Medulla oblongata (tissue), 1 donor: ENCODE results near the gene THADA.

Experiments used
- DNase-seq: peaks from one replicate; pipeline ENCODE4 v3.0.0-alpha.2; 2015; ENCODE audit errors: extremely low spot score

The THADA gene

GRCh38 chr2:43326101-43326825 lies 269.6 kb downstream of the THADA start:
- no peak for DNase-seq

- no peak for DNase-seq
These were observed 270.6 kb downstream of the THADA start for GRCh38 chr2:43325107-43325811.

- DNase-seq: no peak
These were observed 271.4 kb downstream of the THADA start for GRCh38 chr2:43324259-43325106.

- no peak for DNase-seq
These were observed 272.0 kb downstream of the THADA start for GRCh38 chr2:43323857-43324256.

- no peak for DNase-seq
These were observed 274.4 kb downstream of the THADA start for GRCh38 chr2:43321446-43321845.

- no peak for DNase-seq
These were observed 276.3 kb downstream of the THADA start for GRCh38 chr2:43319541-43319940.

GRCh38 chr2:43318791-43319190 lies 277.0 kb downstream of the THADA start:
- no peak for DNase-seq

GRCh38 chr2:43317680-43318079 lies 278.2 kb downstream of the THADA start:
- no peak for DNase-seq

- no peak for DNase-seq
These were observed 278.6 kb downstream of the THADA start for GRCh38 chr2:43317194-43317593.

- no peak for DNase-seq
These were observed 280.4 kb downstream of the THADA start for GRCh38 chr2:43315482-43315881.

- DNase-seq: no peak
These were observed 281.4 kb downstream of the THADA start for GRCh38 chr2:43314299-43314927.

GRCh38 chr2:43313642-43314017 lies 282.2 kb downstream of the THADA start:
- no peak for DNase-seq

- no peak for DNase-seq
These were observed 282.8 kb downstream of the THADA start for GRCh38 chr2:43312755-43313641.

- DNase-seq: no peak
These were observed 284.6 kb downstream of the THADA start for GRCh38 chr2:43311276-43311675.

GRCh38 chr2:43309935-43310334 lies 285.9 kb downstream of the THADA start:
- DNase-seq: no peak

- DNase-seq: no peak
These were observed 287.9 kb downstream of the THADA start for GRCh38 chr2:43307973-43308372.

GRCh38 chr2:43307046-43307445 lies 288.8 kb downstream of the THADA start:
- no peak for DNase-seq

- DNase-seq: no peak
These were observed 289.6 kb downstream of the THADA start for GRCh38 chr2:43306197-43306596.

GRCh38 chr2:43305517-43305916 lies 290.3 kb downstream of the THADA start:
- DNase-seq: peak; percentile 64

GRCh38 chr2:43305012-43305411 lies 290.8 kb downstream of the THADA start:
- no peak for DNase-seq

- DNase-seq: no peak
These were observed 291.9 kb downstream of the THADA start for GRCh38 chr2:43303889-43304288.
